SK-N-SH treated with all-trans-retinoic acid at 6 μM for 48 hours (cell line): ENCODE measurements around the gene NHERF2.

Source experiments
- ATAC-seq: fragments of 200-7000 bp; cut with Tn5 transposase; 3 replicates; pipeline ENCODE4 v1.9.1; 2020; ENCODE audit warnings: mild to moderate bottlenecking, moderate library complexity
- ARNTL ChIP-seq: fragments of 450-650 bp; formaldehyde crosslinking; IDR thresholded peaks from 2 replicates; pipeline ENCODE4 v1.5.0; 2020; ENCODE audit warnings: low read depth, mild to moderate bottlenecking, moderate library complexity, borderline replicate concordance
- BACH2 ChIP-seq: fragments of 250-450 bp; sonication (Bioruptor Pico); IDR thresholded peaks from 2 replicates; pipeline ENCODE4 v1.9.0; 2021; ENCODE audit warnings: mild to moderate bottlenecking, borderline replicate concordance
- CREB5 ChIP-seq: fragments of 250-450 bp; sonication (Bioruptor Pico); IDR thresholded peaks from 2 replicates; pipeline ENCODE4 v1.5.1; 2020; ENCODE audit warnings: low read depth, mild to moderate bottlenecking, moderate library complexity
- CSDC2 ChIP-seq: fragments of 250-450 bp; sonication (Bioruptor Pico); IDR thresholded peaks from 2 replicates; pipeline ENCODE4 v1.5.0; 2020; ENCODE audit warnings: mild to moderate bottlenecking, moderate library complexity
- ESRRG ChIP-seq: fragments of 250-450 bp; sonication (Bioruptor Pico); IDR thresholded peaks from 2 replicates; pipeline ENCODE4 v1.6.1; 2021; ENCODE audit warnings: mild to moderate bottlenecking
- GLIS3 ChIP-seq: fragments of 250-450 bp; sonication (Bioruptor Pico); IDR thresholded peaks from 2 replicates; pipeline ENCODE4 v1.5.0; 2020; ENCODE audit warnings: mild to moderate bottlenecking, moderate library complexity
- ISL1 ChIP-seq: fragments of 250-450 bp; sonication (Bioruptor Pico); IDR thresholded peaks from 2 replicates; pipeline ENCODE4 v2.1.2; 2022; ENCODE audit warnings: mild to moderate bottlenecking, moderate library complexity
- OSR1 ChIP-seq: fragments of 250-450 bp; sonication (Bioruptor Pico); IDR thresholded peaks from 2 replicates; pipeline ENCODE4 v1.8.0; 2022; ENCODE audit warnings: moderate library complexity, mild to moderate bottlenecking, inconsistent platforms
- RARB ChIP-seq: fragments of 250-450 bp; sonication (Bioruptor Pico); IDR thresholded peaks from 2 replicates; pipeline ENCODE4 v1.8.0; 2021; ENCODE audit warnings: mild to moderate bottlenecking, moderate library complexity
- SNAI2 ChIP-seq: fragments of 250-450 bp; sonication (Bioruptor Pico); IDR thresholded peaks from 2 replicates; pipeline ENCODE4 v1.5.0; 2020; ENCODE audit warnings: mild to moderate bottlenecking, moderate library complexity
- TSHZ2 ChIP-seq: fragments of 250-450 bp; sonication (Bioruptor Pico); IDR thresholded peaks from 2 replicates; pipeline ENCODE4 v1.5.0; 2020; ENCODE audit warnings: mild to moderate bottlenecking, moderate library complexity
- ZC3H10 ChIP-seq: fragments of 250-450 bp; sonication (Bioruptor Pico); IDR thresholded peaks from 2 replicates; pipeline ENCODE4 v1.5.1; 2021; ENCODE audit warnings: mild to moderate bottlenecking, moderate library complexity
- ZFP3 ChIP-seq: fragments of 250-450 bp; sonication (Bioruptor Pico); IDR thresholded peaks from 2 replicates; pipeline ENCODE4 v1.5.0; 2020; ENCODE audit warnings: mild to moderate bottlenecking, moderate library complexity
- ZNF565 ChIP-seq: fragments of 450-650 bp; formaldehyde crosslinking; conservative IDR thresholded peaks from 2 replicates; pipeline ENCODE4 v1.5.0; 2020; ENCODE audit warnings: low read depth, mild to moderate bottlenecking, moderate library complexity
- ZNF8 ChIP-seq: fragments of 450-650 bp; formaldehyde crosslinking; IDR thresholded peaks from 2 replicates; pipeline ENCODE4 v1.5.0; 2020; ENCODE audit warnings: mild to moderate bottlenecking, moderate library complexity
- TF ChIP-seq, protein P1 (sequence below): fragments of 250-450 bp; sonication (Bioruptor Pico); IDR thresholded peaks from 2 replicates; pipeline ENCODE4 v1.8.0; 2021; ENCODE audit warnings: low read depth, mild to moderate bottlenecking, moderate library complexity, borderline replicate concordance
- TF ChIP-seq, protein P2 (sequence below): fragments of 250-450 bp; sonication (Bioruptor Pico); IDR thresholded peaks from 2 replicates; pipeline ENCODE4 v1.8.0; 2020; ENCODE audit warnings: mild to moderate bottlenecking, moderate library complexity, borderline replicate concordance

The NHERF2 gene

DNA sequence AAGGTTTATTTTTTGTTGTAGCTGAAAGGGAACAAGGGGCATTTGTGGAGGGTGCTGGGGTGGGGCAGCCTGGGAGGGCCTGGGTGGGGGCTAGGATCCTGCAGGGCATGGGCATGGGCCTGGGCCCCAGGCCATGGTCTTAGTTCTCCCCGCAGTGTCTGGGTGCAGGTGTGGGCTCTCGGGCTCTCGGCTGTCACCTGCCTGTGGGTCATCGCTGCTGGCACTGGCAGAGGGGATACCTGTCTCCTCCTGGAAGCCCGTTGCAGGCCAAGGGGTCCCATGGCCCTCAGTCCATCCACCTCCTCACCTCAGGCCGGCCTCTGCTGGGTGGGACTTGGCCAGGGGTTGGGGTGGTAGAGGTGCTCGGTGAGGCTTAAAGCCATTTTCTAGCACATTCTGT is 51.4 kb downstream of the NHERF2 start:
- TF ChIP-seq ZNF8 (CRISPR knock-in tag) (no peak), ESRRG (CRISPR knock-in tag) (no peak), SNAI2 (CRISPR knock-in tag) (no peak), ZFP3 (CRISPR knock-in tag) (no peak), CSDC2 (CRISPR knock-in tag) (no peak), TSHZ2 (no peak), BACH2 (CRISPR knock-in tag) (no peak), GLIS3 (CRISPR knock-in tag) (no peak), ZNF565 (CRISPR knock-in tag) (no peak)
- TF ChIP-seq, protein P1, sequence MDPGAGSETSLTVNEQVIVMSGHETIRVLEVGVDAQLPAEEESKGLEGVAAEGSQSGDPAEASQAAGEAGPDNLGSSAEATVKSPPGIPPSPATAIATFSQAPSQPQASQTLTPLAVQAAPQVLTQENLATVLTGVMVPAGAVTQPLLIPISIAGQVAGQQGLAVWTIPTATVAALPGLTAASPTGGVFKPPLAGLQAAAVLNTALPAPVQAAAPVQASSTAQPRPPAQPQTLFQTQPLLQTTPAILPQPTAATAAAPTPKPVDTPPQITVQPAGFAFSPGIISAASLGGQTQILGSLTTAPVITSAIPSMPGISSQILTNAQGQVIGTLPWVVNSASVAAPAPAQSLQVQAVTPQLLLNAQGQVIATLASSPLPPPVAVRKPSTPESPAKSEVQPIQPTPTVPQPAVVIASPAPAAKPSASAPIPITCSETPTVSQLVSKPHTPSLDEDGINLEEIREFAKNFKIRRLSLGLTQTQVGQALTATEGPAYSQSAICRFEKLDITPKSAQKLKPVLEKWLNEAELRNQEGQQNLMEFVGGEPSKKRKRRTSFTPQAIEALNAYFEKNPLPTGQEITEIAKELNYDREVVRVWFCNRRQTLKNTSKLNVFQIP (CRISPR knock-in tag) = no peak
- ATAC-seq = no peak

- no peak for ATAC-seq
- TF ChIP-seq ISL1 (CRISPR knock-in tag) = no peak
- no peak for TF ChIP-seq ZNF8 (CRISPR knock-in tag)
- TF ChIP-seq CREB5 (CRISPR knock-in tag) = no peak
- TF ChIP-seq TSHZ2 = no peak
- no peak for TF ChIP-seq ARNTL (CRISPR knock-in tag)
- TF ChIP-seq, protein P1 (CRISPR knock-in tag) = no peak
- no peak for TF ChIP-seq BACH2 (CRISPR knock-in tag)
- TF ChIP-seq ZC3H10 = no peak
- TF ChIP-seq SNAI2 (CRISPR knock-in tag) = no peak
Observed at GRCh38 chr16:2078691-2079090, 52.0 kb downstream of the NHERF2 start.

DNA sequence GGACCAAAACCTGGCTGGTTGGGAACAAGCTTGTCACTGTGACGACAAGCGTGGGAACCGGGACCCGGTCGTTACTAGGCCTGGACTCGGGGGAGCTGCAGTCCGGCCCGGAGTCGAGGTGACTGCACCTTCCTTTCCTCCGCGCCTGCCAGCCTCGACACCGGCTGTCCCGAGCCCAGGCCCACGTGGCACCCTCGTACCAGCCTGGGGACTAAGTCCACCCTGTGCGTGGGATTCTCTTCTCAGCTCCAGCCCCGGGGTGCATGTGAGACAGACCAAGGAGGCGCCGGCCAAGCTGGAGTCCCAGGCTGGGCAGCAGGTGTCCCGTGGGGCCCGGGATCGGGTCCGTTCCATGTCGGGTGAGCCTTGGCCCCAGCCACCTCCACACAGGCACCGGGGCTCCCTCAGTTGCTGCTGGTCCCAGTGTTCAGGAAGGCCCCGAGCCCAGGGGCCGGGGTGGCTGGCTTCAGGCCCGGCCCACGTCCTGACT is 52.7 kb downstream of the NHERF2 start:
- no peak for ATAC-seq
- TF ChIP-seq ISL1 (CRISPR knock-in tag) (no peak), TSHZ2 (no peak), OSR1 (CRISPR knock-in tag) (no peak), ZNF8 (CRISPR knock-in tag) (no peak), ZNF565 (CRISPR knock-in tag) (no peak), BACH2 (CRISPR knock-in tag) (no peak), CREB5 (CRISPR knock-in tag) (no peak), RARB (no peak), ZFP3 (CRISPR knock-in tag) (no peak)
- TF ChIP-seq, protein P1 (CRISPR knock-in tag) = no peak
- TF ChIP-seq, protein P2, sequence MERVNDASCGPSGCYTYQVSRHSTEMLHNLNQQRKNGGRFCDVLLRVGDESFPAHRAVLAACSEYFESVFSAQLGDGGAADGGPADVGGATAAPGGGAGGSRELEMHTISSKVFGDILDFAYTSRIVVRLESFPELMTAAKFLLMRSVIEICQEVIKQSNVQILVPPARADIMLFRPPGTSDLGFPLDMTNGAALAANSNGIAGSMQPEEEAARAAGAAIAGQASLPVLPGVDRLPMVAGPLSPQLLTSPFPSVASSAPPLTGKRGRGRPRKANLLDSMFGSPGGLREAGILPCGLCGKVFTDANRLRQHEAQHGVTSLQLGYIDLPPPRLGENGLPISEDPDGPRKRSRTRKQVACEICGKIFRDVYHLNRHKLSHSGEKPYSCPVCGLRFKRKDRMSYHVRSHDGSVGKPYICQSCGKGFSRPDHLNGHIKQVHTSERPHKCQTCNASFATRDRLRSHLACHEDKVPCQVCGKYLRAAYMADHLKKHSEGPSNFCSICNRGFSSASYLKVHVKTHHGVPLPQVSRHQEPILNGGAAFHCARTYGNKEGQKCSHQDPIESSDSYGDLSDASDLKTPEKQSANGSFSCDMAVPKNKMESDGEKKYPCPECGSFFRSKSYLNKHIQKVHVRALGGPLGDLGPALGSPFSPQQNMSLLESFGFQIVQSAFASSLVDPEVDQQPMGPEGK (CRISPR knock-in tag) = no peak
